Effector memory CD8-positive, alpha-beta T cell (primary cell): ENCODE data around the gene TRABD.
A peak's percentile ranks its signal among the peaks of the same experiment; 100 is the strongest.
"Not testable (repeated sequence)": the region's sequence is repeated elsewhere in the genome, so short reads cannot be mapped to it uniquely, and the experiment has no call there.

Experiments
- ATAC-seq: fragments of 150-1000 bp; cut with Tn5 transposase; replicated peaks from 2 replicates; pipeline ENCODE4 v1.10.0; 2021; ENCODE audit warnings: mild to moderate bottlenecking, moderate library complexity
- DNase-seq, 3 experiments: peaks; one replicate each; pipeline ENCODE4 v3.0.0; 2021
- H3K27ac Mint-ChIP-seq, 2 donors: one replicate each; pipeline ENCODE4 v1.8.0; 2022; ENCODE audit warnings: mild to moderate bottlenecking in 2 of 2, mixed read lengths in 2 of 2, moderate library complexity in 2 of 2
- H3K27me3 Mint-ChIP-seq, 2 donors: one replicate each; pipeline ENCODE4 v1.8.0; 2022; ENCODE audit warnings: mixed read lengths in 2 of 2
- H3K36me3 Mint-ChIP-seq: one replicate; pipeline ENCODE4 v1.8.0; 2022; ENCODE audit warnings: mild to moderate bottlenecking, moderate library complexity, mixed read lengths; ENCODE audit not compliant: insufficient read depth
- H3K4me1 Mint-ChIP-seq, 2 donors: one replicate each; pipeline ENCODE4 v1.8.0; 2022; ENCODE audit warnings: low read depth in 2 of 2, mixed read lengths in 2 of 2
- H3K4me3 Mint-ChIP-seq, 2 donors: one replicate each; pipeline ENCODE4 v1.8.0; 2022; ENCODE audit warnings: mild to moderate bottlenecking in 2 of 2, mixed read lengths in 2 of 2, moderate library complexity in 2 of 2
- H3K9me3 Mint-ChIP-seq, 2 donors: one replicate each; pipeline ENCODE4 v1.8.0; 2022; ENCODE audit warnings: mixed read lengths in 2 of 2

Gene TRABD

GRCh38 chr22:50146439-50147238, 39.1 kb upstream of the TRABD start:
- no peak for DNase-seq
- Mint-ChIP-seq H3K4me3 (no peak overlapping the region), H3K4me1 (peaks cover 3% of the 10 kb centered on the region in 2 donors), H3K27me3 (peaks cover 22 to 59% of the 10 kb centered on the region in 2 donors), H3K27ac (peak overlapping the region in 1 of 2 donors; percentile 53), H3K36me3 (no peaks in the 10 kb centered on the region), H3K9me3 (no peaks in the 10 kb centered on the region)
- ATAC-seq, result no peak

GRCh38 chr22:50147258-50148165, 38.2 kb upstream of the TRABD start:
- H3K27ac Mint-ChIP-seq, H3K9me3 Mint-ChIP-seq, H3K4me3 Mint-ChIP-seq, ATAC-seq, H3K4me1 Mint-ChIP-seq, H3K36me3 Mint-ChIP-seq, DNase-seq: not testable (repeated sequence)
- peaks cover 14 to 50% of the 10 kb centered on the region in 2 donors for H3K27me3 Mint-ChIP-seq

GRCh38 chr22:50148166-50148500, 37.6 kb upstream of the TRABD start:
- Mint-ChIP-seq H3K4me3 (no peak overlapping the region), H3K9me3 (no peaks in the 10 kb centered on the region), H3K27ac (no peak overlapping the region), H3K27me3 (peaks cover 10 to 44% of the 10 kb centered on the region in 2 donors), H3K36me3 (no peaks in the 10 kb centered on the region), H3K4me1 (peaks cover 3% of the 10 kb centered on the region in 2 donors)
- ATAC-seq (no peak), DNase-seq (no peak)

GRCh38 chr22:50148991-50149721, 36.6 kb upstream of the TRABD start:
- Mint-ChIP-seq H3K9me3 (no peaks in the 10 kb centered on the region), H3K27me3 (peaks cover 7 to 42% of the 10 kb centered on the region in 2 donors), H3K27ac (no peak overlapping the region), H3K4me3 (no peak overlapping the region), H3K4me1 (peaks cover 3% of the 10 kb centered on the region in 2 donors), H3K36me3 (no peaks in the 10 kb centered on the region)
- DNase-seq (peak; percentile 58 to 70 (median 68)), ATAC-seq (peak; percentile 99)

GRCh38 chr22:50150161-50151129, 35.3 kb upstream of the TRABD start:
- no peak overlapping the region for H3K27ac Mint-ChIP-seq
- peaks cover 3% of the 10 kb centered on the region in 2 donors for H3K4me1 Mint-ChIP-seq
- ATAC-seq, result no peak
- DNase-seq, result no peak
- peaks cover 4 to 35% of the 10 kb centered on the region in 2 donors for H3K27me3 Mint-ChIP-seq
- no peaks in the 10 kb centered on the region for H3K9me3 Mint-ChIP-seq
- H3K4me3 Mint-ChIP-seq, result no peak overlapping the region
- no peaks in the 10 kb centered on the region for H3K36me3 Mint-ChIP-seq

- no peak overlapping the region for H3K4me3 Mint-ChIP-seq
- peaks cover 0 to 21% of the 10 kb centered on the region in 2 donors for H3K27me3 Mint-ChIP-seq
- DNase-seq (no peak), ATAC-seq (no peak)
- peaks cover 3% of the 10 kb centered on the region in 2 donors for H3K4me1 Mint-ChIP-seq
- H3K27ac Mint-ChIP-seq, result no peak overlapping the region
- H3K36me3 Mint-ChIP-seq, result no peaks in the 10 kb centered on the region
- no peaks in the 10 kb centered on the region for H3K9me3 Mint-ChIP-seq
Observed at GRCh38 chr22:50151571-50152537, 33.9 kb upstream of the TRABD start.

GRCh38 chr22:50153056-50153755, 32.5 kb upstream of the TRABD start:
- Mint-ChIP-seq H3K4me1 (peaks cover 3% of the 10 kb centered on the region in 2 donors), H3K27me3 (peaks cover 0 to 33% of the 10 kb centered on the region in 2 donors), H3K9me3 (no peaks in the 10 kb centered on the region), H3K27ac (no peak overlapping the region), H3K36me3 (no peaks in the 10 kb centered on the region), H3K4me3 (no peak overlapping the region)
- no peak for DNase-seq
- no peak for ATAC-seq

- no peaks in the 10 kb centered on the region for H3K36me3 Mint-ChIP-seq
- ATAC-seq, result no peak
Observed at GRCh38 chr22:50153756-50154140, 32.0 kb upstream of the TRABD start.

GRCh38 chr22:50157709-50158375, 27.9 kb upstream of the TRABD start:
- Mint-ChIP-seq H3K27ac (no peak overlapping the region), H3K27me3 (peaks cover 16 to 63% of the 10 kb centered on the region in 2 donors), H3K4me1 (no peaks in the 10 kb centered on the region), H3K9me3 (no peaks in the 10 kb centered on the region), H3K4me3 (no peak overlapping the region), H3K36me3 (no peaks in the 10 kb centered on the region)
- ATAC-seq (no peak), DNase-seq (no peak)

More at GRCh38 chr22:50153756-50154140, 32.0 kb upstream of the TRABD start:
- H3K27me3 Mint-ChIP-seq, result peaks cover 5 to 39% of the 10 kb centered on the region in 2 donors
- H3K4me1 Mint-ChIP-seq, result peaks cover 3% of the 10 kb centered on the region in 2 donors
- no peak overlapping the region for H3K4me3 Mint-ChIP-seq
- peak overlapping the region in 1 of 2 donors; percentile 53 for H3K27ac Mint-ChIP-seq
- DNase-seq, result no peak
- H3K9me3 Mint-ChIP-seq, result no peaks in the 10 kb centered on the region

GRCh38 chr22:50160947-50161346, 24.8 kb upstream of the TRABD start:
- no peak for ATAC-seq
- peaks cover 21 to 68% of the 10 kb centered on the region in 2 donors for H3K27me3 Mint-ChIP-seq
- no peak overlapping the region for H3K27ac Mint-ChIP-seq
- no peaks in the 10 kb centered on the region for H3K4me1 Mint-ChIP-seq
- no peaks in the 10 kb centered on the region for H3K36me3 Mint-ChIP-seq
- DNase-seq, result no peak
- no peak overlapping the region for H3K4me3 Mint-ChIP-seq
- no peaks in the 10 kb centered on the region for H3K9me3 Mint-ChIP-seq
